Measurements from ENCODE around the gene FEM1B. TPM values are rescaled to one million over a fixed set of nuclear protein-coding genes. Genes with fewer than 3 reads are reported as not detected.

Gene FEM1B
- total RNA-seq, 1 experiment from 2014 or later: 70.2 TPM

GRCh38 chr15:68341760-68342725 is 64.5 kb downstream of the FEM1B start:
- intact Hi-C loops (cut with micrococcal nuclease): no loop called here
- H3K9me3 Mint-ChIP-seq (ENCODE audit: unreplicated experiment): no peaks in the 10 kb centered on the region
- peaks cover 30% of the 10 kb centered on the region for H3K4me1 Mint-ChIP-seq (ENCODE audit: insufficient read depth, unreplicated experiment)
- ChIA-PET POLR2A (interaction anchor here (0.7 kb wide), 1 partner anchor 48 kb away, joined by 3 read pairs; no protein-coding TSS in a partner anchor), CTCF (interaction anchor here (0.7 to 1.5 kb wide), 3 partner anchors 8 to 89 kb away, joined by 3 to 7 read pairs (median 4); no protein-coding TSS in a partner anchor)
- peak overlapping the region; percentile 10 for H3K27ac Mint-ChIP-seq (ENCODE audit: low read depth, unreplicated experiment)
- no peaks in the 10 kb centered on the region for H3K27me3 Mint-ChIP-seq (ENCODE audit: insufficient read depth, unreplicated experiment)
- DNase-seq (ENCODE audit: unreplicated experiment): no peak
- peaks cover 5% of the 10 kb centered on the region for H3K36me3 Mint-ChIP-seq (ENCODE audit: insufficient read depth, unreplicated experiment)
- no peak for TF ChIP-seq CTCF (IDR thresholded peaks at IDR 0.05; ENCODE audit: unreplicated experiment)
- no TSS peak for BruUV-seq (replicated peaks)
- H3K4me3 Mint-ChIP-seq (ENCODE audit: unreplicated experiment): no peak overlapping the region

- no peak for TF ChIP-seq CTCF (IDR thresholded peaks at IDR 0.05; ENCODE audit: unreplicated experiment)
- intact Hi-C loops (cut with micrococcal nuclease): no loop called here
- Mint-ChIP-seq H3K36me3 (ENCODE audit: insufficient read depth, unreplicated experiment) (peaks cover 5% of the 10 kb centered on the region), H3K27ac (ENCODE audit: low read depth, unreplicated experiment) (no peak overlapping the region), H3K9me3 (ENCODE audit: unreplicated experiment) (no peaks in the 10 kb centered on the region), H3K4me3 (ENCODE audit: unreplicated experiment) (no peak overlapping the region), H3K4me1 (ENCODE audit: insufficient read depth, unreplicated experiment) (peaks cover 25% of the 10 kb centered on the region), H3K27me3 (ENCODE audit: insufficient read depth, unreplicated experiment) (no peaks in the 10 kb centered on the region)
- POLR2A ChIA-PET: interaction anchor here (1.4 to 2.1 kb wide), 2 partner anchors 9 to 12 kb away, joined by 4 to 10 read pairs; no protein-coding TSS in a partner anchor
- no peak for DNase-seq (ENCODE audit: unreplicated experiment)
- CTCF ChIA-PET: interaction anchor here (0.8 kb wide), 2 partner anchors 37 to 816 kb away, joined by 3 read pairs; no protein-coding TSS in a partner anchor
- BruUV-seq (replicated peaks): no TSS peak
These were observed 66.2 kb downstream of the FEM1B start for GRCh38 chr15:68343579-68344225.

GRCh38 chr15:68344600-68344999 is 67.1 kb downstream of the FEM1B start:
- Mint-ChIP-seq H3K27me3 (ENCODE audit: insufficient read depth, unreplicated experiment) (no peaks in the 10 kb centered on the region), H3K4me3 (ENCODE audit: unreplicated experiment) (no peak overlapping the region), H3K9me3 (ENCODE audit: unreplicated experiment) (no peaks in the 10 kb centered on the region), H3K4me1 (ENCODE audit: insufficient read depth, unreplicated experiment) (peaks cover 26% of the 10 kb centered on the region), H3K27ac (ENCODE audit: low read depth, unreplicated experiment) (no peak overlapping the region), H3K36me3 (ENCODE audit: insufficient read depth, unreplicated experiment) (peaks cover 5% of the 10 kb centered on the region)
- POLR2A ChIA-PET: interaction anchor here (2.1 kb wide), 1 partner anchor 8 kb away, joined by 10 read pairs; no protein-coding TSS in a partner anchor
- no TSS peak for BruUV-seq (replicated peaks)
- intact Hi-C loops (cut with micrococcal nuclease): no loop called here
- CTCF ChIA-PET: interaction anchor here (0.8 kb wide), 2 partner anchors 38 to 817 kb away, joined by 3 read pairs; no protein-coding TSS in a partner anchor
- peak; percentile 46 for DNase-seq (ENCODE audit: unreplicated experiment)
- TF ChIP-seq CTCF (IDR thresholded peaks at IDR 0.05; ENCODE audit: unreplicated experiment): no peak

Other genes starting within 250 kb of the FEM1B start
- 32.9 and 36.8 TPM in 2 replicates for gene PIAS1, start 223.4 kb upstream of the FEM1B start, total RNA-seq (2022)
- gene CALML4, start 72.4 kb upstream of the FEM1B start, total RNA-seq (2022): 2.3 and 3.3 TPM in 2 replicates
- 26.5 and 31.4 TPM in 2 replicates for gene CLN6, start 48.0 kb upstream of the FEM1B start, total RNA-seq (2022)
- 0.19 TPM in 1 of 2 replicates, not detected in the other for gene ITGA11, start 154.4 kb downstream of the FEM1B start, total RNA-seq (2022)